Body of pancreas (tissue), 4 donors: Measurements from ENCODE around the gene LHX5.

Experiments used
- CTCF ChIP-seq, 7 experiments: fragments of 450-650 bp in 4 of 7; fragments of 200-600 bp in 3 of 7; sonication (generic) in 3 of 7; IDR thresholded peaks; one replicate each; pipeline ENCODE4 v1.5.1; 2016 to 2019; ENCODE audit warnings: antibody characterized with exemption in 7 of 7
- POLR2A ChIP-seq, 3 donors: fragments of 450-650 bp; IDR thresholded peaks; one replicate each; pipeline ENCODE4 v1.6.1; 2016; ENCODE audit warnings: antibody characterized with exemption in 3 of 3, mild to moderate bottlenecking in 2 of 3

- TF ChIP-seq CTCF (IDR thresholded peaks at IDR 0.05) (no peak), POLR2A (IDR thresholded peaks at IDR 0.05) (no peak)
These were observed 28.6 kb downstream of the LHX5 start for GRCh38 chr12:113443030-113443539.
